Ovary (tissue), 3 donors: ENCODE results near the gene GRAMD1B.

Experiments
- CTCF ChIP-seq, 3 donors: fragments of 450-650 bp in 2 of 3; fragments of 200-600 bp in 1 of 3; IDR thresholded peaks; one replicate each; pipeline versions ENCODE4 v1.5.1 to v1.8.0; 2016 to 2022; ENCODE audit warnings: antibody characterized with exemption in 3 of 3, mild to moderate bottlenecking in 1 of 3
- EP300 ChIP-seq: sonication (generic); formaldehyde crosslinking; IDR thresholded peaks from one replicate; pipeline ENCODE4 v1.6.1; 2017; ENCODE audit warnings: antibody characterized with exemption
- POLR2A ChIP-seq: fragments of 450-650 bp; IDR thresholded peaks from one replicate; pipeline ENCODE4 v1.6.1; 2017; ENCODE audit warnings: antibody characterized with exemption, mild to moderate bottlenecking, moderate library complexity
- donor health status: DM: no; HTN: no; CAD: no.

GRCh38 chr11:123461164-123461563 lies 31.1 kb downstream of the GRAMD1B start:
- TF ChIP-seq CTCF (IDR thresholded peaks at IDR 0.05) (no peak), POLR2A (no peak), EP300 (no peak)
